NCI-H146 treated with DMSO at 0.1 percent for 48 hours (cell line): Measurements from ENCODE around the gene RILPL1.
"Not testable (repeated sequence)": the region's sequence is repeated elsewhere in the genome, so short reads cannot be mapped to it uniquely, and the experiment has no call there.

Experiments used
- DNase-seq: peaks from one replicate; lab custom pipeline; 2025; ENCODE audit not compliant: unreplicated experiment; lab: John Stamatoyannopoulos, UW

Gene RILPL1

DNA sequence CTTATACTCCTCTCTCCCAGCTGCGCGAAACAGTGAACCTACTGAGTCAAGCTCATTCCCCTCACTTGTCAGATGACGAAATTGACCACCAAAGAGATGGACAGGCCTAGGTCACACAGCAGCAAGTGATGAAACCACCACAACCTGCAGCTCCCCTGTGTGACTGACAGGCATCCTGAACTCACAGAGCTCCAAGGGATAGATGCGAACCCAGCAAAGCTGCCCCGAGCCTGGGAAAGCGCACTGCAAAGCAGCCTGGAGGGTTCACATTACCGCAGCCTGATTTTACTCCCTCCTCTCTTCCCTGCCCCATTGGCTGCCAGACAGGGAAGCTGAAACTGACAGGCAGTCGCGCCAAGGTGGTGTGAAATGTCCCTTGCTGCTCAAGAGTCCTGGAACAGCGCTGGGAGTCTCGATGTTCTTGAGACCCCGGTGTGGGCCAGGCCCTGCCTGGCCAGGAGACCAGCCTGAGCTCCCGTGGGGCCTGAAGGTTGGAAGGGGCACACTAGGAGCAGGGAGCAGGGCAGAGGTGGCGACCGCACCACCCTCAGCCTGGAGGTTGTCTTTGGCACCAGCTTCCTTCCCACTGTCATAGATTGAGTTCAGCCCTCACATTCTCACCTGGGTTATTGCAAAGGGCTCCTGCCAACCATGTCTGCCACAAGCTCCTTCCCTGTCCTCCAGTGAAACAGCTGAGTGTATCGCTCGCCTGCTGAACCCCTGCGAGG, 39.2 kb downstream of the RILPL1 start:
- no peak for DNase-seq

DNA sequence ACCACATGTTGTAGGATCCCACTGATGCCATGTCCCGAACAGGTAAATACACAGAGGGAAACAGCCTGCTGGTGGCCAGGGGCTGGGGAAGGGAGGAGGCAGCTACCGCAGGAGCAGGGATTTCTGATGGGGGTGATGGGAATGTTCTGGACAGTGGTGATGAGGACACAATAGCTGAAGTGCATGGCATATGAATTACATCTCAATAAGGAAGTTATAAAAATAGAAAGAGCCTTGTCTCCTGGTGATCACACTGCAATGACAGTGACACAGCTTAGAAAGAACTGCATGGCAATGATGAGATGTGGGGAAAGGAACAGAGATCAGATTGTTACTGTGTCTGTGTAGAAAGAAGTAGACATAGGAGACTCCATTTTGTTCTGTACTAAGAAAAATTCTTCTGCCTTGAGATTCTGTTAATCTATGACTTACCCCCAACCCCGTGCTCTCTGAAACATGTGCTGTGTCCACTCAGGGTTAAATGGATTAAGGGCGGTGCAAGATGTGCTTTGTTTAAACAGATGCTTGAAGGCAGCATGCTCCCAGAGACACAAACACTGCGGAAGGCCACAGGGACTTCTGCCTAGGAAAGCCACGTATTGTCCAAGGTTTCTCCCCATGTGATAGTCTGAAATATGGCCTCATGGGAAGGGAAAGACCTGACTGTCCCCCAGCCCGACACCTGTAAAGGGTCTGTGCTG, 41.0 kb downstream of the RILPL1 start:
- DNase-seq = peak; percentile 0

DNA sequence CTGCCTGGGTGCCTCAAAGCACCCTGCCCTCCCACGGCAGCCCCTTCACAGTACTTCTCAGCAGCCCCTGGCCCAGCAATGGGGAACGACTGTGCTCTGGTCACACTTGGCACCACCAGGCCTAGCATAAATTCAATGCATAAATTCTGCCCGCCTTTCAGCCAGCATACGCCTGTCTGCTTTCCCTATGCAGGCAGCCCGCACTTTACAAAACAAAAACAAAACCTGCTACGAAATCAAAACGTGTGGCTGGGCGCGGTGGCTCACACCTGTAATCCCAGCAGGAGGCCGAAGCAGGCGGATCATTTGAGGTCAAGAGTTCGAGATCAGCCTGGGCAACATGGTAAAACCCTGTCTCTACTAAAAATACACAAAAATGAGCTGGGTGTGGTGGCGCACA, 42.0 kb downstream of the RILPL1 start:
- DNase-seq = no peak

DNA sequence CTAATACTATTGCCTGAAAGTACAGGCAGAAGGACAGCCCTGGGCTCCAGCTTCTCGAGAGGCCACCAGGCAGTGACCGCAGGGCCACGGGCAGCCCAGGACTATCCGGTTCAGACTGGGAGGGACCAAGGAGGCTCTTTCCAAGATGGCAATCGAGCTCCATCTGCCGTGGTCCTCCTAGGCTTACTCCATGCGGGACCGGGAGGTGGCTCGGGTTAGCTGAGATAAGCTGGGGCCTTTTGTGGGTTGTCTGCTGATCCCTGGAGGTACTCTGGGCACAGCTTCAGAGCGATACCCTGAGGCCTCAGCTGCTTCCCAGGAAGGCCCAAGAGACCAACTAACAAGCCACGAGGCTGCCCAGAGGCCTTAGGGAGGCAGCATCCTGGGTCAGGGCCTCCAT, 42.5 kb downstream of the RILPL1 start:
- DNase-seq = no peak

DNA sequence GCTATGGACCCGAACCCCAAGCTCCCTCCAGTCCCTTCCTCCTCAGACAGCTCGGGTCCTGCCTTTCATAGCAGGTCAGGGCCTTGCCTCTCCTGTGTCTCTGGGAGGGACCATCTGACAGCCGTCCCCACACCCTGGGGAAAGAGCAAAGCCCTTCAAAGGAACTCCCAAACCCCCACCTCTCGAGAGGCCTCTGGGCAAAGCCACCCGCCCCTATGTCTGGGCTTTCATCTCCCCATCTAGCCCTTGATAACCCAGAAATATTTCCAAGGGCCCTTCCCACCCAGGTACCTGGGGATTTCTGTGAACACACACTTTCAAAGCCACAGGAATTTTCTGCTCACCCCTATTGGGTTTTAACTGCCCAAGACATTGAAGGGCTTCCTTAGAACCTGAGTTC, 43.4 kb downstream of the RILPL1 start:
- no peak for DNase-seq

DNA sequence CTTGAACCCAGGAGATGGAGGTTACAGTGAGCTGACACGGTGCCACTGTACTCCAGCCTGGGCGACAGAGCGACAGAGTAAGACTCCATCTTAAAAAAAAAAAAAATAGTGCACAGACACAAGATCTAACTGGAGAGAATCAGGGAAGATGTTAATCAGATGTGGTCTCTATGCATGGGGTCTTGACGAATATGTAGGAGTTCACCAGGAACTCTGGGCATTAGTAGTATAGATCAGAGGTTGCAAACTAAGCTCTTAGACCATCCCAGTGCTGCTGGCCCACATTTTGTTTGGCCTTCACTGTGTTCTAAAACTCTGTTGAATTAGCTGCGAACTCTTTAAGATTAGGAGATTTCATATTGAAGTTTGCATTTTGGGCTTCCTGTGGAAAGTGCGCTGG, 43.9 kb downstream of the RILPL1 start:
- no peak for DNase-seq

DNA sequence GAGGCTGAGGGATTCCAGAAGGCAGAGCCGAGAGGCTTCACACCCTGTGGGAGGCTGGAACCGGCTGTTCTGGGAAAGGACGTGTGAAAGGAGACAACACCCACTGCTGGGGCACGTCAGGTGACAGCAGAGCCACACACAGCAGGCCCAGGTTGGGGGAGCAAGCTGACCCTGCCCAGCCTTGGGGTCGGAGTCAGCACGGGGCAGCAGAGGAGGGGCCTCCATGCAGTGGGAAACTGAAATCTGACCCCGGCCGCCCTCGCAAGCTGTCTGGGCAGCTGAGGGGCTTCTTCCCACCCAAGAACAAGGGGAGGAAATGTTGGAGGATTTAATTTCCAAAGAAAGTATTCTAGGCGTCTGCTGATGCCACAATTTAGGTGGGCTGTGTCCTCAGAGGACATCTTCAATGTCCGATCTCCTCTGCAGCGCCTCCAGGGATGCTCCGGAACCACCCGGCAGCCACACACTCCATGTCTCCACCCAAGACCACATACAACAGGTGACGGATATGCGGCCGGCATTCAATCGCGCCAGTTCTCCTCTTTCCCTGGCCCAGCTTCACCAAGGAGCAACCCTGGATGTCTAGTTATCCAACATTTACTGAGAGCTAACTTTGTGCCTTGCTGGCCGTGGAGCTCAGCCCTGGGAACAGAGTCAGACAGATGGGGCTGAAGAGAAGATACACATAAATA, 44.8 kb downstream of the RILPL1 start:
- no peak for DNase-seq

DNA sequence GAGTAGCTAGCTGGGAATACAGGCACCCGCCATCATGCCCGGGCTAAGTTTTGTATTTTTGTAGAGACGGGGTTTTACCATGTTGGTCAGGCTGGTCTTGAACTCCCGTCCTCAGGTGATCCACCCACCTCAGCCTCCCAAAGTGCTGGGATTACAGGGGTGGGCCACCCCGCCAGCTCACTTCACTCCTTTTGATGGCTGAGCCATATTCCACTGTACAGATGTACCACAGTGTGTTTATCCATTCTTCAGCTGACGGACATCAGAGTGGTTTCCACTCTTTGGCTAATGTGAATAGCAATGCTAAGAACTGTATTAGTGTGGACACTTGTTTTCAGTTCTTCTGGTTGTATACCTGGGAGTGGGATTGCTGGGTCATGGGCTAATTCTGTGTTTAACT, 46.1 kb downstream of the RILPL1 start:
- no peak for DNase-seq

DNA sequence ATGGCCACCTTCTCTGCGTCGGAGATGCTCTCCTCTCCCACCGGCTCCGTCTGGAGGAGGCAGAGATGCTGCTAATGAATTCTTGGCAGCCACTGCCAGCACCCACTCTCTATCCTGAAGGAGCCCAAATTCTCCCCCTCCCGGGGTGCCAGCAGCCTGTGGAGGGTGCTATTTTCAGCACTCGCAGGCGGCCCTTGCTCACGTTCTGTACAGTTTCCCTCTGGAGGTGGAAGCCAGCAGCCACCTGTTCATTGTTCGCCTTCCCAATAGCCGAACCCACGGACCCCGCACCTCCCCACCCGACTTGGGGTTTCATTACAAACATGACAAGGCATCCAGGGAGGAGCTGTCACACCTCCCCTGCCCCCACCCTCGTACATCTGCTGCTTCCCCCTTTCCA, 47.8 kb downstream of the RILPL1 start:
- no peak for DNase-seq

DNA sequence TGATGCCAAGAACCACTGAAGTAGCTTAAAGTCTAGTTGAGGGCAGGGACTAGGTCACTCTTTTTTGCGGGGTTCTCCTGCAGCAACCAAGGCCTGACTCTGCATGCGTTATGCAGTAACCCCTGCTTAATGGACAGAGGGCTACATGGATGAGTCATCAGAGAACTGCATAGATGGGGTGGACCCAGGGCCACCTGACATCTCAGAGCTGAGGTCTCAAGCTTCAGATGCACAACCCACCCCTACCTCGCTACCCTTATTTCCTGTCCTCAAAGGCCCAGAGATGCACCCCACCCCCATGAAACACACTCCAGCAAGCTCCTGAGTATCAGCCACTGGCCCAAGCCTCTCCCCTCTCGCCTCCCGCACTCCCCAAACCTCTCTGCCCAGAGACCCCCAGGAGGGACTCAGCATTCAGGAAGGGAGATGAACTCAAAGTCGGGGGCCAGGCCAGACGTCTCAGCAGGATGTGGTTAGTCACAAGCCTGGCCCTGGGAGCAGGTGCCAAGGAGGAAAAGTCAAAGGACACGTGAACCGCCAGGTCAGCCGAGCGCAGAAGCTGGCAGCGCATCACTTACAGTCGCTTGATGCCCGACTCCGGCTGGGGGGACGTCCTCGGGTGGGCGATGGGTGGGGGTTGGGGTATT, 49.8 kb downstream of the RILPL1 start:
- no peak for DNase-seq

DNA sequence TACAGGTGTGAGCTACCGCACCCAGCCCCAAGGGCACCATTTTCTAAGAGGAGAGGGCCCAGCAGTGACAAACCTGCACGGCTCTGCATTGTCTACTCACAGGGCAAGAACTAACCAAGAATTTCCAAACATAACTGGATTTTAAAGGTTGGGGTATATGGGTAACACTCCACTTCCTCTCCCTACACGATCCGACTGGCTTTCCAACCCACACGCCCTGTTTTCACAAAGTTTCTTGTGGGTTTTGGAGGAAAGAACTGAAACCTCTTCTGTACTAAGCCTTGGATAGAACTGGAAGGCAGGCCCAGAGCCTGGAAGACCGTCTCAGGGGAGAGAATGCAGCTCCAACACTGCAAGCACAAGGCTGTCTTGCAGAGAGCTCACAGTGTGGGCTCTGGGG, 50.6 kb downstream of the RILPL1 start:
- no peak for DNase-seq

DNA sequence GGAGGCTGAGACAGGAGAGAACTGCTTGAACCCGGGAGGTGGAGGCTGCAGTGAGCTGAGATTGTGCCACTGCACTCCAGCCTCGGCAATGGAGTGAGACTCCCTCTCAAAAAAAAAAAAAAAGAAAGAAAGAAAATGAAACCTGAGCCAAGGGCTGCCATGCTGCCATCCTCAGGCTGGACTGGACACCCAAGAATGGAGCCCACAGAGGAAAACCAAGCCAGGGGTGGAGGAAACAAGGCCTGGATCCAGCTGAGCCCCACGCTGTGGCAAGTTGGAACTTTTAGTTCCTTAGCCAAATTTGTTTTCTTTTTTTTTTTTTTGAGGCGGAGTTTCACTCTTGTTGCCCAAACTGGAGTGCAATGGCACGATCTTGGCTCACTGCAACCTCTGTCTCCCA, 52.3 kb downstream of the RILPL1 start:
- not testable (repeated sequence) for DNase-seq

DNA sequence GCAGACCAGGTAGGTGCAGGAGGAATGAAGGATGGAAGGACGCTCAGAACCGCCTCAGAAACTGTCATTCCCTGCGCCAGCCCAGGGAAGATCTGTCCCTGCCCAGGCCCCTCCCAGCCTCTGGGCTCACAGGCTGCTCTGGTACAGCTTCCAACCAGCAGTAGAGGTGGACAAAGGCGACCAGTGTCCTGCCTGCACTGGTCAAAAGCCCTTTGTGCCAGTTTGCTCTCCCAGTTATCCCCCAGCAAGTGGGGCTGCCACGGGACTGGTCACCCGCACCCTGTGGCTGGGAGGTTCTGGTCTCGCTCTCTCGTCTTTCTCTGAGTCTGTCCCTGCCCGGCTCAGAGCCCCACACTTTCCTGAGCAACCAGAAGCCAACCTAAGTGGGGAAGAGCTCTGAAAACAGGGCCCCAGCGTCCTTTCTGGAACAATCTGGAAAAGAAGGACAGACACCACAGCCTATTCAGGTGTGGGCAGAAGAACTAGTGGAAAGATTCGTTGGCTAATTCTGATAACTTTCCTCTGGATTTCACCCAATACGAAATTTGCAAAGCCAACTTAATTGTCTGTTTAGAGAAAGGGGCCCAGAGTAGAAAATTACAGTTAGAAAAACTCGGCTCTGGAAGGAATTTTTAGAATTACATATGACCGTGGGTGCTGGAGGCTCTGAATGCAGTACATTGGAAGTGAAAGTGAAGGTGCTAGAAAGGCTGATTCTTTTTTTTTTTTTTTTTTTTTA, 53.9 kb downstream of the RILPL1 start:
- no peak for DNase-seq

DNA sequence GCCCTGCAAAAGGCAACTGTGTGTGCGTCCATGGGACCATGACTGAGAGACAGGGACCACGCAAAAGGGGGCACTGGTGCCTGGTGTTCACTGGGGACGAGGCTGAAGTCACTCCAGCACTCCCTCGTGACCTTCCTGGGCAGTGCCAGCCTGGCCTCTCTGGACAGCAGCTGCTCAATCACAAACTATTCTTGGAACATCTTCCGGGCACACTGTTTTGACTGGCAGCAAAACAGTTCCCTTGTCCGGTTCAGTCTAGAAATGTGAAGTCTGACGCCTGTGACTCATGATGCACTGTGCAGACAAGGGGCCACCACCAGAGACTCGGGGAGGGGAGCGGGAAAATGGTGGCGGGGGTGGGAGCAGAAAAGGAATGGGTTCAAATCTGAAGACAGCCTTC, 54.8 kb downstream of the RILPL1 start:
- no peak for DNase-seq

DNA sequence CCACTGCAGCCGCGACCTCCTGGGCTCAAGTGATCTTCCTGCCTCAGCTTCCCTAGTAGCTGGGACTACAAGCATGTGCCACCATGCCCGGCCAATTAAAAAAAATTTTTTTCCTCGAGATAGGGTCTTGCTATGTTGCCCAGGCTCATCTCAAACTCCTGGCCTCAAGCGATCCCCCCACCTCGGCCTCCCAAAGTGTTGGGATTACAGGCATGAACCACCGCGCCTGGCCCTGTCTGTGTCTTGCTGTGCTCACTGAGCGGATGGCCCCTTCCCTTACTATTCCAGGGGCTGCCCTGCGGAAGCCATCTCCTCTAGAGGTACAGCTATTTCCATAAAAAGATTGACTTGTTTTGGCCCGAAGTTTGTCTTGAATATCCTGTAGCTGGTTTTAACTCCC, 55.5 kb downstream of the RILPL1 start:
- no peak for DNase-seq

DNA sequence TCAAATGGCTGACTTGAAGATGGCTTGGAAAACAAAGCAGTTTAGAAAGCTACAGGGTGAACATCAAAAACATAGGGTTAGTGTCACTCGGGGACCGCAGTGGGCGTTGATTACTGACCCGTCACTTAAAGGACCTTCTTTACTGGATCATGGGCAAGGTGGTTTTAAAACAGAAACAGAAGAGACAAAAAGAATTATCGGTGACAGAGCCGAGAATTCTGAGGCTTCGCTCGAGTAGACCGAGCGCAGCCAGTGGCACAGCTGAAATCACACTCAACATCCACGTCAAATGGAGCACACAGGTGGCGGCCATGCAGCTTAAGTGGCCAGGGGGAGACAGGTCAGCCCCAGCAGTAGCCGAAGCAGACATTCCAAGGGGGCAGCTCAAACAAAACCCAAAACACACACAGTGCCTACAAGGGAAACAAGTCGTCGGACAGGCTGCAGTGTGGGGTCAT, 58.2 kb downstream of the RILPL1 start:
- DNase-seq = no peak

DNA sequence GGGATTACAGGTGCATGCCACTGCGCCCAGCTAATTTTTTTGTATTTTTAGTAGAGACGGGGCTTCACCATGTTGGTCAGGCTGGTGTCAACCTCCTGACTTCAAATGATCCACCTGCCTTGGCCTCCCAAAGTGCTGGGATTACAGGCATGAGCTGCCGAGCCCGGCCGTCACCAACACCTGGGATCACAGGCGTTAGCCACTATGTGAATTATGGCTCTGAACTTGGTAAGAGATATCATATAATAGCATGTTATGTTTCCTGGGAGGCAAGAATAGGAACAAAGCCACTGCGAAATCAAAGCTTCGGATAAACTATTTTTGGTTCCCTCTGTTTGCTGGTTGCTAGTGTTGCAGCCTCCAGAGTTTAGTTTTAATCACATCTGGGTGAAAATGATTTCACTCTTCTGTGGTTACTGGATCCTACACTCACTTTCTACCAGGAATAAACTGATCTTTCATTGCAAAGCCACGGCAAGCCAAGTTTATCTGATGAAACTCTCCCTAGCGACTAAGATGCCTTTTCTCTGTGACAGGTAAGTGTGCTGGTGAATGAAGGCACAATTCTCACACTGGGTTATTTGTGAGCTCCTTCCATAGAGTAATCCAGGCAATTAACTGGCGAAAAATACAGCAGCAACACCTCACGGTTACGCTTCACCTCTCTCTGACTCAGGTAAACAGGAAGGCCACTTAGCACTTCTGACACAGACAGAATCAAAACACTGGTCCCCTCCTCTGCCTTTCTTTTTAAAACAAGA, 58.9 kb downstream of the RILPL1 start:
- DNase-seq = no peak

DNA sequence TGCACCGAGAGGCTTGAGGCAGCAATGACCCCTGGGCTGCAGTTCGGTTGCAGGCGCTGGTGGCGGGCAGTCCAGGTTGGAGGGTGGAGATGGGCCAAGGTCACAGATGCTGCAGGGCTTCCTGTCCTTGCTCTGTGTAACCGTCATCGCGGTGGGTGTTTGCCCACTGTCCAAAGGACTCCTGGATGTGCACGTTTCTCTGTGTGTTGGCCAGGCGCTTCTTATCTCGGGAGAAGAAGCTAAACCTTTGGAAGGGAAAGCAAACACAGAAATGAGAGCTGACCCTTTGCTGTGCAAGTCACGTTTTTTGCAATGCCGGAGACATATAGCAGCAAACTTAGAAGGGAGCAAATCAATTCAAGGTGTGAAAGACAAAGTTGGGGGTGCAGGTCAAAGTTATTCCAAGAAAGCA, 61.1 kb downstream of the RILPL1 start:
- no peak for DNase-seq

DNA sequence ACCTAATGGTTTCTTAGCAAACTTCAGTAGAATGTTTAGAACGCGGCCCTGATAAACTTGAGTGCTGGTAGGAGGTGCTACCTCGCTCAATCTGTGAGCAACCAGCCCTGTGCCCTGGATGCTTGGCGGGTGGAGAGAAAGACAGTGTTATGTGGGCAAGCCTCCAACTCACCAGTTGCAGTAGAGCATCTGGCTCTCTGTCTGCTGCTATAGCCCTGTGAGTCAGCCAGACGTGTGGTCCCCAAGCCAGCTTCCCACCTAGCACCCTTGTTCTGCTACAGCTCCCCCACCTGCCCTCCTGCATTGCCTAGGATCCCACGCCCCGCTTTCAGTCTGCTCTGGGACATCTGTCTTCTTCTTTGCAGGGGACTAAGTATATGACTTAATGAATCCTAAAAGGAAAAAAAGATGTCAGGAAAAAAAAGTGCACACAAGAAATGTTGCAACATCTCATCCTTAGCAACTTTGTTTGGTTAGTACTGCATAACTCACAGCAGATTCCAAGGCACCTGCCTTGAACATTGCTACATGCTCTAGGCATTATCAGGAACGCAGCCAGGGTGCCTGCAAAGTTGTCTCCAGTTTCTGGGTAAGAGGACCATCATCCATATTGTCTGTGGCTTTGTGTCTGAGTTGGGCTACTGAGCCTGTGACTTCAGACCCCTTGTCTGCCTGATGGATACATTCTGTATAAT, 62.0 kb downstream of the RILPL1 start:
- DNase-seq = no peak

DNA sequence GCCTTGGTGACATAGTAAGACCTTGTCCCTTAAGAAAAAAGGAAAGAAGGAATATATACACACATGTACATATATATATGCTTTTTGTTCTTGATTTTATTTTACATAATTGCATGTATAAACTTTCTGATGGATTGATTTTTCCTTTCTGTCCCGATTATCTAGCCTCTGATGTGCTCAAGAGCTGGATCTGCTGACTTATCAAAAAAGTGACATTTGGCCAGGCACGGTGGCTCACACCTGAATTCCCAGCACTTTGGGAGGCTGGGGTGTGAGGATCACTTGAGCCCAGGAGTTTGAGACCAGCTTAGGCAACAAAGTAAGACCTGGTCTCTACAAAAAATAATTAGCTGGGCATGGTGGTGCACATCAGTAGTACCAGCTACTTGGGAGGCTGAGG, 63.5 kb downstream of the RILPL1 start:
- no peak for DNase-seq
